Measurements from ENCODE around the gene MRPS7. TPM values are rescaled to one million over a fixed set of nuclear protein-coding genes. Genes with fewer than 3 reads are reported as not detected.

MRPS7 gene
- total RNA-seq = 48.6 TPM

GRCh38 chr17:75261336-75262111, at the start of gene MRPS7, which contains the start of gene GGA3:
MRPS7 (plus strand) TSS chr17:75261879; CDS start chr17:75261901, 22 bp downstream.
GGA3 (minus strand) TSS chr17:75261606; CDS start chr17:75261587, 19 bp downstream.

GRCh38 chr17:75270966-75271232, 9.2 kb downstream of the MRPS7 start, which contains the start of gene MIF4GD:
MIF4GD (minus strand) TSS chr17:75271231; CDS start chr17:75270195, 1,036 bp downstream.

DNA sequence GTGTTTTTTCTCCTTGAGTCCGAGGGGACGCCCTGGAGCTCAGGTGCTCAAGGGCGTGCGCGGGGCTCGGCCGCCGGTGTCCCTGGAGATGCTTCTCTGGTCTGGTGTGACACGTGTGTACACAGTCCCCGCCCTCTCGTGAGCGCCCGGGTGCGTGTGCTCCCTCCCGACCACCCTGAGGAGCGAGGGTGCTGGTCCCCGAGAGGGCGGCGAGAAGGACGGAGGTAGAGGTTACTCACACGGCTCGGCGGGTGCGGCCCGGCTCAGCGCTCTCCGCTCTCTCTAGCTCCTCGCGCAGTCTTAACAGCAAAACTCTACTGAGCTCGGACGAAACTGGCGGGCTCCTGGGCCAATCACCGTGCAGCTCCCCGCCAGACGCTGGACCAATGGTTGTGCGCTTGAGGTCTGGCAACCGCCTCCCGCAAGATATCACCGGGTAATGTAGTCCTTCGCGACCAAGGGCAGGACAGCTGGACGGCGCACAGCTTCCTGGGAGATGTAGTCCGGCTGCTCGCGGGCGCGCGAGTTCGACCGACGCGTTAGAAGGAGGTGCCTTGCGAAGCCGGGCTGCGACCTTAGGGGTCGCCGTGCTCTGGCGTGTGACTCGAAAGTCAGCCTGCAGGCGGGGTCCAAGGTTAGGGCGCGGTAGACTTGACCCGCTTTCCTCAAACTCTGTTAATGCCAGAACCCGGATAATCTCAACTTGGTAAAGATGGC, 27.6 kb downstream of the MRPS7 start, which contains the start of gene SLC25A19:
Gene SLC25A19, minus strand, starts transcription at position 319 of the 717 bp plus-strand sequence. CDS start 2,669 bp downstream, outside the sequence.

Other genes with a start within 250 kb of the MRPS7 start
- gene MRPL58, start 249.2 kb upstream of the MRPS7 start, total RNA-seq = 40.1 TPM
- gene ATP5PD, start 214.9 kb upstream of the MRPS7 start, total RNA-seq = 237 TPM
- gene KCTD2, start 214.7 kb upstream of the MRPS7 start, total RNA-seq = 18.5 TPM
- 62.5 TPM for gene SLC16A5, start 173.9 kb upstream of the MRPS7 start, total RNA-seq
- 9.2 TPM for gene ARMC7, start 151.9 kb upstream of the MRPS7 start, total RNA-seq
- 72.2 TPM for gene NT5C, start 130.1 kb upstream of the MRPS7 start, total RNA-seq
- 53.8 TPM for gene JPT1, start 107.4 kb upstream of the MRPS7 start, total RNA-seq
- 209 TPM for gene SUMO2, start 78.9 kb upstream of the MRPS7 start, total RNA-seq
- 49.2 TPM for gene NUP85, start 56.2 kb upstream of the MRPS7 start, total RNA-seq
- 25.7 TPM for gene GGA3, start 273 bp upstream of the MRPS7 start, total RNA-seq
- gene MIF4GD, start 9.4 kb downstream of the MRPS7 start, total RNA-seq = 16.1 TPM
- 8.6 TPM for gene SLC25A19, start 27.6 kb downstream of the MRPS7 start, total RNA-seq
- 96.6 TPM for gene GRB2, start 143.8 kb downstream of the MRPS7 start, total RNA-seq
- 96.0 TPM for gene TMEM94, start 194.8 kb downstream of the MRPS7 start, total RNA-seq